Upper lobe of left lung (tissue), 6 donors: ENCODE data around the gene NHERF2. TPM values are rescaled to one million over a fixed set of nuclear protein-coding genes. Genes with fewer than 3 reads are reported as not detected.
A peak's percentile ranks its signal among the peaks of the same experiment; 100 is the strongest.

Source experiments
- ATAC-seq, 2 donors: fragments of 200-7000 bp; cut with Tn5 transposase; one replicate each; pipeline ENCODE4 v1.9.1; 2022; ENCODE audit warnings: mild to moderate bottlenecking in 2 of 2, moderate library complexity in 2 of 2; ENCODE audit not compliant: low FRiP score in 2 of 2
- DNase-seq, 2 donors: peaks; one replicate each; pipeline ENCODE4 v3.0.0-alpha.2; 2019 to 2020
- H3K27ac ChIP-seq, 4 donors: fragments of 200-600 bp; sonication (generic); one replicate each; pipeline ENCODE4 v1.5.1; 2016 to 2019
- H3K27me3 ChIP-seq, 4 donors: fragments of 200-600 bp; sonication (generic); one replicate each; pipeline ENCODE4 v1.5.1; 2017 to 2019
- H3K36me3 ChIP-seq, 4 donors: fragments of 200-600 bp; sonication (generic); one replicate each; pipeline ENCODE4 v1.5.1; 2016 to 2019
- H3K4me1 ChIP-seq, 4 donors: fragments of 200-600 bp; sonication (generic); one replicate each; pipeline ENCODE4 v1.5.1; 2018 to 2019
- H3K4me3 ChIP-seq, 4 donors: fragments of 200-600 bp; sonication (generic); one replicate each; pipeline ENCODE4 v1.5.1; 2017 to 2019; ENCODE audit warnings: mild to moderate bottlenecking in 2 of 4, moderate library complexity in 1 of 4
- H3K9me3 ChIP-seq, 4 donors: fragments of 200-600 bp; sonication (generic); one replicate each; pipeline ENCODE4 v1.5.1; 2018 to 2019
- EP300 ChIP-seq, 4 donors: sonication (generic); formaldehyde crosslinking; IDR thresholded peaks; one replicate each; pipeline ENCODE4 v1.5.1; 2017; ENCODE audit warnings: antibody characterized with exemption in 4 of 4, control low read depth in 2 of 4
- POLR2A ChIP-seq, 4 donors: fragments of 450-650 bp; IDR thresholded peaks; one replicate each; pipeline ENCODE4 v1.5.1; 2016 to 2017; ENCODE audit warnings: antibody characterized with exemption in 4 of 4, mild to moderate bottlenecking in 2 of 4
- POLR2AphosphoS5 ChIP-seq, 2 donors: sonication (generic); formaldehyde crosslinking; IDR thresholded peaks; one replicate each; pipeline ENCODE4 v1.5.1; 2017; ENCODE audit warnings: antibody characterized with exemption in 2 of 2
- WGBS, 2 donors: methylation state at CpG; one replicate each; pipeline ENCODE4 v1.1.5; 2017 to 2018; 5-methylcytosine and 5-hydroxymethylcytosine counted together
- total RNA-seq, 6 donors: library from RNA; depleted of rRNA in 4 of 6; stranded (reverse); fragments of >200 nt in 4 of 6; gene quantifications; one replicate each; pipeline versions ENCODE4 v1.1.0 to v1.2.1, GENCODE V29; 2016 to 2021
- TF ChIP-seq, protein P1 (sequence below), 6 experiments: fragments of 450-650 bp in 4 of 6; fragments of 200-600 bp in 2 of 6; sonication (generic) in 2 of 6; IDR thresholded peaks; one replicate each; pipeline ENCODE4 v1.5.1; 2016 to 2019; ENCODE audit warnings: antibody characterized with exemption in 6 of 6
- donor health status: DM: no; HTN: no; CAD: no; lungs with moderate emphysema.
- donor health status: DM: no; HTN: yes; CAD: no; lungs with severe emphysema.

The NHERF2 gene
- total RNA-seq, 6 donors from 2014 or later: 131 to 604 (median 283) TPM

DNA sequence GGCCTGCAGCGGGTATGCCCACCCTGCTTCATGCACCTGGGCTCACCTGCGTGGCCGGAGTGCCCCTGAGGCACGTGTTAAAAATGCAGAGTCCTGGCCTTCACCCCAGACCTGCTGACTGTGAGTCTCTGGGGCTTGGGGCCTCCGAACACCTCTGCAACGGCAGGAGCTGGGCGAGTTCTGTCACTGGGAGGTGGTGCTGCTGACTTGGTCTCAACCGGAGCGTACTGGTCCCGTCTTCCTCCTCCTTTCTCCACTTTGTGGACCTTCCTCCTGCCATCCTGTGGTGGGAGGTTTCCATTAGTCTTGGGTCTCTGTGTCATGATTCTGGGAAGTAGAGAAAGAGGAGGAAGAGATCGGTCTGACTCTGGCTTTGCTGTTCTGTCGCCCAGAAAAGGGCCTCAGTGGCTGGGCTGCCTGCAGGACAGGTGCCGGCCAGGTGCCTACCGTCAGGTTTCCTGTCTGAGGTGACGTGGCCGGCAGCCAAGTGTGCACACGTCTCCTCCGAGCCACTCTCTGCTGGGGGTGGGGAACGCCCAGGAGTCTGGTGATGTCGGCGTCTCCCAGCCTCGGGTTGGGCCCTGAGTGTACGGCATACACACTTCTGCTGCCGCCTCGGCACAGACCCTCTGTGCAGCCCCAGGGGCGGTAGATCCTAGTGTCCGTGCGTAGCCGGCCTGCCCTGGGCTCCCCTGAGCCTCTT, 28.0 kb downstream of the NHERF2 start:
- no peak overlapping the region for H3K27ac ChIP-seq
- TF ChIP-seq POLR2AphosphoS5 (IDR thresholded peaks at IDR 0.05): no peak
- ATAC-seq: no peak
- H3K4me1 ChIP-seq: no peaks in the 10 kb centered on the region
- no peak overlapping the region for H3K4me3 ChIP-seq
- 81 to 89% methylated on average over 21 to 25 of the region's 29 CpGs for WGBS, 2 donors
- H3K36me3 ChIP-seq: peaks cover 13 to 80% (median 59%) of the 10 kb centered on the region in 4 donors
- peak; percentile 58 to 76 for DNase-seq
- H3K27me3 ChIP-seq: no peaks in the 10 kb centered on the region
- H3K9me3 ChIP-seq: no peaks in the 10 kb centered on the region

- Histone ChIP-seq H3K9me3 (no peaks in the 10 kb centered on the region), H3K4me1 (no peaks in the 10 kb centered on the region), H3K27ac (no peak overlapping the region), H3K36me3 (peaks cover 13 to 83% (median 67%) of the 10 kb centered on the region in 4 donors), H3K4me3 (no peak overlapping the region), H3K27me3 (no peaks in the 10 kb centered on the region)
- DNase-seq (peak; percentile 50 to 66), ATAC-seq (peak; percentile 3 to 11)
- TF ChIP-seq POLR2AphosphoS5 (IDR thresholded peaks at IDR 0.05) (no peak), POLR2A (IDR thresholded peaks at IDR 0.05) (no peak), EP300 (IDR thresholded peaks at IDR 0.05) (no peak)
- TF ChIP-seq, protein P1, sequence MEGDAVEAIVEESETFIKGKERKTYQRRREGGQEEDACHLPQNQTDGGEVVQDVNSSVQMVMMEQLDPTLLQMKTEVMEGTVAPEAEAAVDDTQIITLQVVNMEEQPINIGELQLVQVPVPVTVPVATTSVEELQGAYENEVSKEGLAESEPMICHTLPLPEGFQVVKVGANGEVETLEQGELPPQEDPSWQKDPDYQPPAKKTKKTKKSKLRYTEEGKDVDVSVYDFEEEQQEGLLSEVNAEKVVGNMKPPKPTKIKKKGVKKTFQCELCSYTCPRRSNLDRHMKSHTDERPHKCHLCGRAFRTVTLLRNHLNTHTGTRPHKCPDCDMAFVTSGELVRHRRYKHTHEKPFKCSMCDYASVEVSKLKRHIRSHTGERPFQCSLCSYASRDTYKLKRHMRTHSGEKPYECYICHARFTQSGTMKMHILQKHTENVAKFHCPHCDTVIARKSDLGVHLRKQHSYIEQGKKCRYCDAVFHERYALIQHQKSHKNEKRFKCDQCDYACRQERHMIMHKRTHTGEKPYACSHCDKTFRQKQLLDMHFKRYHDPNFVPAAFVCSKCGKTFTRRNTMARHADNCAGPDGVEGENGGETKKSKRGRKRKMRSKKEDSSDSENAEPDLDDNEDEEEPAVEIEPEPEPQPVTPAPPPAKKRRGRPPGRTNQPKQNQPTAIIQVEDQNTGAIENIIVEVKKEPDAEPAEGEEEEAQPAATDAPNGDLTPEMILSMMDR (IDR thresholded peaks at IDR 0.05): peak in 5 of 6 experiments; percentile 21 to 73 (median 48)
- 49 to 70% methylated on average over 6 to 12 of the region's 15 CpGs for WGBS, 2 donors
Observed at GRCh38 chr16:2056077-2056476, 29.4 kb downstream of the NHERF2 start.

- peak overlapping the region in 1 of 4 donors; percentile 11 for H3K27ac ChIP-seq
- ATAC-seq: no peak
Observed at GRCh38 chr16:2056681-2057407, 30.1 kb downstream of the NHERF2 start.

DNA sequence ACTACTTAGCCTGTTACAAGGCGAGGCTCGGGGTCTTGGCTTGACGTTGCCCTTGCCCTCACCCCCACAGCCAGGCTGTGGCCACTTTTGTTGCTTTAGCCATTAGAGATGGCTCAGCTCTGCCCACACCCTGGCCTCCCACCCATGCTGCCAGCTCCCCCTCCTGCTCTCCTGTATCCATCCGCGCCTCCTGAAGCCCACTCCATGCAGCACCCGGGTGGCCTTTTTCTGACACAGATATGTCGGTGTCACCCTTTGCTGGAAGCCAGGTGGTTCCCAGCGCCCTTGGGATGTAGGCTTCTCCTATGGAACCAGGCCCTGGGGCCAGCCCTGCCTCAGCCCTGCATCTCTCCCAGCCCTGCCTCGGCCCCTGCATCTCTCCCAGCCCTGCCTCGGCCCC, 30.7 kb downstream of the NHERF2 start:
- H3K27me3 ChIP-seq: no peaks in the 10 kb centered on the region
- DNase-seq: no peak
- TF ChIP-seq POLR2A (IDR thresholded peaks at IDR 0.05) (no peak), EP300 (IDR thresholded peaks at IDR 0.05) (no peak), POLR2AphosphoS5 (IDR thresholded peaks at IDR 0.05) (no peak)
- TF ChIP-seq, protein P1 (IDR thresholded peaks at IDR 0.05): no peak
- H3K9me3 ChIP-seq: no peaks in the 10 kb centered on the region
- no peak for ATAC-seq
- 92 to 94% methylated on average over 9 of the region's 10 CpGs for WGBS, 2 donors
- no peak overlapping the region for H3K27ac ChIP-seq
- H3K36me3 ChIP-seq: peaks cover 11 to 85% (median 70%) of the 10 kb centered on the region in 4 donors
- no peak overlapping the region for H3K4me3 ChIP-seq
- no peaks in the 10 kb centered on the region for H3K4me1 ChIP-seq

More at GRCh38 chr16:2056681-2057407, 30.1 kb downstream of the NHERF2 start:
- TF ChIP-seq POLR2AphosphoS5 (IDR thresholded peaks at IDR 0.05): no peak
- TF ChIP-seq, protein P1 (IDR thresholded peaks at IDR 0.05): peak in 3 of 6 experiments; percentile 11 to 29 (median 19)
- Histone ChIP-seq H3K9me3 (no peaks in the 10 kb centered on the region), H3K4me1 (no peaks in the 10 kb centered on the region), H3K27me3 (no peaks in the 10 kb centered on the region), H3K36me3 (peaks cover 8 to 84% (median 69%) of the 10 kb centered on the region in 4 donors), H3K4me3 (no peak overlapping the region)
- WGBS, 2 donors: 80 to 94% methylated on average over 1 to 13 of the region's 19 CpGs
- peak in 1 of 2 donors; percentile 68 for DNase-seq

- ATAC-seq (no peak), DNase-seq (peak in 1 of 2 donors; percentile 44)
- H3K4me1 ChIP-seq: no peaks in the 10 kb centered on the region
- H3K27ac ChIP-seq: no peak overlapping the region
- no peak overlapping the region for H3K4me3 ChIP-seq
- no peaks in the 10 kb centered on the region for H3K27me3 ChIP-seq
- no peak for TF ChIP-seq POLR2A (IDR thresholded peaks at IDR 0.05)
- TF ChIP-seq, protein P1 (IDR thresholded peaks at IDR 0.05): no peak
- TF ChIP-seq EP300 (IDR thresholded peaks at IDR 0.05): no peak
- TF ChIP-seq POLR2AphosphoS5 (IDR thresholded peaks at IDR 0.05): no peak
- H3K9me3 ChIP-seq: no peaks in the 10 kb centered on the region
- H3K36me3 ChIP-seq: peaks cover 8 to 85% (median 73%) of the 10 kb centered on the region in 4 donors
- WGBS, 2 donors: 83 to 91% methylated on average over 10 to 13 of the region's 13 CpGs
Observed at GRCh38 chr16:2058420-2058819, 31.7 kb downstream of the NHERF2 start.
